Fibroblast of peridontal ligament (primary cell): ENCODE measurements around the gene ELF2.
"Not testable (repeated sequence)": the region's sequence is repeated elsewhere in the genome, so short reads cannot be mapped to it uniquely, and the experiment has no call there.

Source experiments
- DNase-seq: peaks from one replicate; pipeline ENCODE4 v3.0.0-alpha.2; 2010; ENCODE audit errors: extremely low read depth

ELF2 gene

DNA sequence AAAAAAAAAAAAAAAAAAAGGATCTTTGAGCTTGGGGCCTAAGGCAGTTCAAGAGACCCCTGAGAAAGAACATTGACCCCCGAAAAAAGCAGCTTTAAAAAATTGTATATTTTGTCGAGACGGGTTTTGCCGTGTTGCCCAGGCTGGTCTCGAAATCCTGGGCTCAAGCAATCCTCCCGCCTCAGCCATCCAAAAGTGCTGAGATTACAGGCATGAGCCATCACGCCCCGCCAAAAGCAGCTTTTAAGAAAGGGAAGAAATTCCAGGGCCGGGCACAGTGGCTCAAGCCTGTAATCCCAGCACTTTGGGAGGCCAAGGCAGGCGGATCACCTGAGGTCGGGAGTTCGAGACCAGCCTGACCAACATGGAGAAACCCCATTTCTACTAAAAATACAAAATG, 155.9 kb downstream of the ELF2 start:
- DNase-seq: not testable (repeated sequence)

DNA sequence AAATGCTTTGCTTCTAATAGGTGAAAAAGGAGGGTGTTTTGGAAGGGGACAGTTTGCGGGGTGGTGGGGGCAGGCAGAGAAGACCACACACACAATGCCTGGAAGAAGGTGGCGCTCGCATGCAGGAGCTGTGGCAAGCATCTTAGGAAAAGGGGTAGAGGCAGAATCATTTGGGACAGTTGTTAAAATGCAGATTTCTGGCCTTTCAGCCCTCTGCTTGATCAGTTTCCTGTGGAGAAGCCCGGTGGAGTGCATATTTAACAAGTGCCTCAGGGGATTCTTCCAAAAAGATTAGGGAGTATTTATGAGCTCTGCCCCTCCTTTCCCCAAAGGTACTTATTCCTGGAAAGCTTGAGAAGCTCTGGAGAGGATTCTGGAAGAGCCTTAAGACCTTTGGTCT, 156.6 kb downstream of the ELF2 start:
- no peak for DNase-seq

DNA sequence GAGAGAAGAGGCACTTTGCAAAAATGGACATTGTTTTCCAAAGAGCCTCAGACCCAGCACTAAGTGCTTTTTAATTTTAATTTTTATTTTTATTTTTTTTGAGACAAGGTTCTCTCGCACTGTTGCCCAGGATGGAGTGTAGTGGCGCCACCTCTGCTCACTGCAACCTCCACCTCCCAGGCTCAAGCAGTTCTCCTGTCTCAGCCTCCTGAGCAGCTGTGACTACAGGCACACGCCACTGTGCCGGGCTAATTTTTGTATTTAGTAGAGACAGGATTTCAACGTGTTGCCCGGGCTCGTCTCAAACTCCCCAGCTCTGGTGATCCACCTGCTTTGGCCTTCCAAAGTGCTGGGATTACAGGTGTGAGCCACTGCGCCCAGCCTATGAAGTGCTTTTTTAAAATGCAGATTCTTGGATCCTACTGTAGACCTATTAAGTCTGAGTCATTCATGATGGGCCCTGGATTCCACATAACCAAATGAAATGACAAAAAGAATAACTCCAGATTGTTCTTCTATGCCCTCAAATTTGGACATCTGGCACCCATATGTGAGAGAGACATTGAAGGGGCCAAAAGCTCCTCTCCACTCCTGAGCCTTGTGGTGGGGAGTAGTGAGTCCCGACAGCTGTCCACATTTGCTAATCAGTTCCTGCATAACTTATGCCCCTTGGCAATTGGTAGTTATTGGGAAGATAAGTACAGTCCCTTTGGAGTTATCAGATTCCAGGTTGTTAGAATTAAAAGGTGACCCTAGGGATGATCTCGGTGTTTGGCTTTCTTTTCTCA, 157.9 kb downstream of the ELF2 start:
- DNase-seq: peak; percentile 83

DNA sequence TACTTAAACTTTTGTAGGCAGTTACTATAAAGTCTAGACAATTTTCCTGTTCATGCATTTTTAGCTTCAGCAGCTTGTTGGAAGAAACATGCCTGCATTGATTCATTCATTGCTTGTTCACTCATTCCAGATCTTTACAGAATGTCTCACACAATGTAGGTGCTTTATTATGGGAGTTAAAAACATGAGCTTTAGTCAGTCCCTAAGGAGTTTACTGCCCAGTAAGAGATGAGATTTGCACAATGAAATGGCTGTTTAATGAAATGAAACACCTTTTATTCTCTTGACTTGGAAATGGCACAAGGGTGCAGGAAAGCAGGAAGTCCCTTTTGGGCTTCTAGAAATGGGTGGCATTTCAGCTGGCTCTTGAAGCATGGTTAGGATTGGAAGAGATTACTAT, 158.5 kb downstream of the ELF2 start:
- peak; percentile 26 for DNase-seq

DNA sequence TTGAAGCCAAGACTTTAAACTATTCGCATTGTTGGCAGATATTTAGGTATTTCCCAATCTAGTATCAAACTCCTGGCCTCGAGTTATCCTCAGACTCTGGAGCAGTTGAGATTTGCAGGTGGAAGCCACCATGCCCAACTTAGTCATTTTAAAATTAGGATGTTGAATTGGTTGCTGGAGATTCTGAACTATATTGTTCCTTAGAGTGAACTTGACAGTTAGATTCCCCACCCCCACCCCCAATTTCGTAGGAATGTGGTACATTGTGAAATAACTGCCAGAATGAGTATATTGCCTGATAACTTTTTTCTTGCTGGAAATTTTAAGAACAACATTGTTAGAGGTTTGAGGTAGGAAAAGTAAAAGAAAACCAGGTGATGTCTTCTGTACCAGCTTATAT, 159.2 kb downstream of the ELF2 start:
- peak; percentile 27 for DNase-seq

DNA sequence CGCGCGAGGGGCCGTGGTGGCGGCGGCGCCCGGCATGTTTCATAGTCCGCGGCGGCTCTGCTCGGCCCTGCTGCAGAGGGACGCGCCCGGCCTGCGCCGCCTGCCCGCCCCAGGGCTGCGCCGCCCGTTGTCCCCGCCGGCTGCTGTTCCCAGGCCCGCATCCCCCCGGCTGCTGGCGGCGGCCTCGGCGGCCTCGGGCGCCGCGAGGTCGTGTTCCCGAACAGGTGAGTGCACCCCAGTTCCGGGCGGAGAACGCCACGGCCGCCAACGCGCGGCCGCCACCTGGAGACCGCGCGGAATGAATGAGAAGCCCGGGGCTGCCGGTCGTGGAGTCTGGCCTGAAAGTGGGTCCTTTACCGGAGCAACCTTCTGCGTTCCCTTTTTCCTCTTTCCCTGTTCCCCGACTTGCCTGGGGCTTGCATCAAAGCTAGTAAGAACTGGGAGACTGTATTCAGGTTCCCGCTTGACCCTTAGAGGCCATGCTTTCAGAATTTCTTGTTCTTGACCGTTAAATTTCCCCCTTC, 161.0 kb downstream of the ELF2 start:
- peak; percentile 50 for DNase-seq

DNA sequence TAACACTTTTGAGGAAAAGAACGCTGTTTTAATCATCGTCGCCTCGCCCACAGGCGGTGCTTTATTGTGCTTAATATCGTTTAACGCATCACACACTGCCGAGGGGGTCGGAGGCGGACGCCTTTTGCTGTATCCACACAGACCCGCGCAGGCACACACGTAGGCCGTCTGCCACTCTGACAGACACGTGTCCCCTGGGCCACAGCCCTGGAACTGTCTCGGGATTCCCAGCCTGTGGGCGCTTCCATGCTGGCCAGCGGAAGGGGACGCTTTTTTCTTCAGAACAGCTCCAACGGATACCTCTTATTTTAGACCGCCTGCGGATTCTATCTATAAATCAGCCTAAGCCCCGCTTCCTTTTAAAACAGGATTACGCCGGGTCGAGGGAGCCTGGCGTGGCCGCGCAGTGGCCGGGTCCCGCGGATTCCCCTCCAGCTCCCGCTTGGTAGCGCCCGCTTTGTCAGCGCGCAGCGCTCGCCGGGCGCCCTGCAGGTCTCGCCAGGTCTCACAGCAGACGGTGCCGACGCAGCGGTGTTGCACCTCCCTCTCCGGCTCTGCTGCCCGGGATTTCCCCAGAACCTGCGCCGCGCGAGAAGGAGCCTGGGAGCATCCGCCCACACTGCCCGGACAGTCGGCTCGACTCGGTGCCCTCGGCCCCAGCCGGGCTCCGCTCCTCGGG, 161.6 kb downstream of the ELF2 start, which contains the start of gene NOCT:
NOCT (plus strand) TSS at position 513 of the 679 bp plus-strand sequence. CDS start 201 bp downstream, outside the sequence.
- peak; percentile 82 for DNase-seq

DNA sequence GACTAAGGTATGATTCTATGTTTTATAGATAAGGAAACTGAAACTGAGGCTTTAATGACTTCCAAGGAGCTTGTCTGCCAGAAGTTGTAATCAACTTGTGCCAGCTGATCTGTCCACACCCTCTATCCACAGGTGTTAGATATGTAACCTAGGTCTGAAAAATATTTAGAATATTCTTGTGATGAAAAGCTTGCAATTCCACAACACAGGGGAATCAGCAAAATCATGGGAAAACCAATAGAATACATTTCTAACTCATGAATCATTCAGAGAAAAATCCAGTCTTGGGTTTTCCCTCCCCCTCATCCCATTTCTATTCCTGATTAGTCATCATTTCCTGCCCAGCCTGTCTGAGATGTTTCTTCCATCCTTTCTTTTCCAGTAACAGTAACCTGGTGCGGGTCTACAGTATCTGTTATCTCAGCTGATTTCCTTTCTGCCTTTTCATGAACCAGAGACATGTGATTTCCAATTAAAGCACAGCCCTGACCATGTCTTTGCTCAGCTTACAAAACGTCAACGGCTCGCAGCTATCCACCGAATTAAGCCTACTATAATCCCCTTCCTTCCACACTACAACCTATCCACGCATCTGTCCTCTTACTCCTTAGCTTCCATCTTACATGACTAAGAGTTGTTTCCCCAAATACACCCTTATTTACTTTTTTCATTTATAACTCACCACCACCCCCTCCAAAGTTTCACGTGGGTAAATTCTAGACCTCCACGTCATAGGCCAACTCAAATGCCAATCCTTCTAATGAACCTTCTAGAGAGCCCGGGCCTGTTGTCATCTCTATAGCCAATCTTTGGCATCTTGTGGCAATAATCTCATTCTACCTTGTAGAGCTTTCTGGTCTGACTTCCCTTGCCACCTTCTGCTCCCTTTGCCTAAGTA, 162.4 kb downstream of the ELF2 start:
- peak; percentile 94 for DNase-seq

DNA sequence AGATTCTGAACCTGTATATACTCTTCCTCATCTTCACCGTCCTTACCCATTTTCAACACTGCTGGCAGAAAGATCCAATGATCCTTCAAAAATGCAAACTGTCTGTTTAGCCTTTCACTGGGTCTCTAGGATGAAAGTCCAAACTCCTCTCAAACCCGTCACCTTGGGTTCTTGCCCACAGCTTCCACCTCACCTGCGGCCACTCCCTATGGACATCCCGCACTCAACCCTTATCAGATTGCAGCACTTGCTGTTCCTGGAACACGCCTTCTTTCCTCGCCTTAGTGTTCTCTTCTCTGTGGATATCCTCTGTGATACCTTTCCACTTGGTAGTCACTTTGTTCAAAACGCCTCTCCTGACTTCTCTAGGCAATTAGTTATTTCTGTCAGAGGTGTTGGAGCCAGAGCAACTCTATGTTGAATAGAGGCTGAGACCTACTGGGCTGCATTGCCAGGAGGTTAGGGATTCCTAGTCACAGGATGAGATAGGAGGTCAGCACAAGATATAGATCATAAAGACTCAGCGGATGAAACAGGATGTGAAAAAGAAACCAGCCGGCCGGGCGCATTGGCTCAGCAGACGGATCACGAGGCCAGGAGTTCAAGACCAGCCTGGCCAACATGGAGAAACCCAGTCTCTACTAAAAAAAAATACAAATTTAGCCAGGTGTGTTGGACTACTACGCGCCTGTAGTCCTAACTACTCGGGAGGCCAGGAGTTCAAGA, 165.6 kb downstream of the ELF2 start:
- DNase-seq: no peak

DNA sequence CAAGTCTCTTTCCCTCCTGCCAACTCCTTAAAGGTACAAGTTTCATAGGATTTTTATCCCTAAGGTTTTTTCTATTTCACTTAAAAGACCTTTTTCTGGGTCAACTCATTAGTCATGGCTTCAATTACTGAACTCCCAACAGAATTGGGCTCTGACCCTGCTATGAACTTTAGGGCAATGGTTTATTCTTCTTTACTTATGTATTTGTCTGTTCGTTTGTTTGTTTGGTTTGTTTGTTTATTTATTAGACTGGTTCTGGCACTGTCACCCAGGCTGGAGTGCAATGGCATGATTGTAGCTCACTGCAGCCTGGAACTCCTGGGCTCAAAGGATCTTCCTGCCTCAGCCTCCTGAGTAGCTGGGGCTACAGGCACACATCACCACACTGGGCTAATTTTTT, 167.3 kb downstream of the ELF2 start:
- no peak for DNase-seq

DNA sequence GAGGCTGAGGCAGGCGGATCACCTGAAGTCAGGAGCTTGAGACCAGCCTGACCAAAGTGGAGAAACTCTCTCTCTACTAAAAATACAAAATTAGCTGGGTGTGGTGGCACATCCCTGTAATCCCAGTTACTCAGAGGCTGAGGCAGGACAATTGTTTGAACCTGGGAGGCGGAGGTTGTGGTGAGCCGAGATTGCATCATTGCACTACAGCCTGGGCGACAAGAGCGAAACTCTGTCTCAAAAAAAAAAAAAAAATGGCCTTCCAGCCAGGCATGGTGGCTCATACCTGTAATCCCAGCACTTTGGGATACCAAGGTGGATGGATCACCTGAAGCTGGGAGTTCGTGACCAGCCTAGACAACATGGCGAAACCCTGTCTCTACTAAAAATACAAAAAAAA, 168.7 kb downstream of the ELF2 start:
- not testable (repeated sequence) for DNase-seq

DNA sequence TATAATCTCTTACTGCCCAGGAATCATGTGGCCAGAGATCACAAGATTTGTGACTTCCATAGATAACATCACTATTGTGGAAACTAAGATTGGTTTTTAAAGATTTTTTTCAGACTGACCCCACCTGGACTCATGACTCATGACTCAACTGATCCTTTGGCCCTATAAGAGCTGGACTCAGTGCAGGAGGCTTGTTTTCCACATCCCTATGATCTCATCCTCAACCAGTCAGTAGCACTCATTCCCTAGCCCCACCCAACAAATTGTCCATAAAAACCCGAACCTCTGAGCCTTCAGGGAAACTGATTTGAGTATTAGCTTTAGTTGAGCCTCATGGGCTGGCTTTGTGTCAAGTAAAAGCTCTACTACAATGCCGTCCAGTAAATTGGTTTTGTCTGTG, 169.4 kb downstream of the ELF2 start:
- DNase-seq: no peak
